Testis (tissue), 3 donors: ENCODE measurements around the gene CPM. TPM values are rescaled to one million over a fixed set of nuclear protein-coding genes. Genes with fewer than 3 reads are reported as not detected.
A peak's percentile ranks its signal among the peaks of the same experiment; 100 is the strongest.

Source experiments
- DNase-seq: peaks from one replicate; pipeline ENCODE4 v3.0.0-alpha.2; 2019
- H3K27ac ChIP-seq, 2 donors: fragments of 200-600 bp; sonication (generic); one replicate each; pipeline ENCODE4 v1.5.1; 2019
- H3K27me3 ChIP-seq: fragments of 200-600 bp; sonication (generic); one replicate; pipeline ENCODE4 v1.5.1; 2019
- H3K36me3 ChIP-seq: fragments of 200-600 bp; sonication (generic); one replicate; pipeline ENCODE4 v1.5.1; 2017; ENCODE audit warnings: low read depth; ENCODE audit errors: missing control alignments
- H3K4me1 ChIP-seq: fragments of 200-600 bp; sonication (generic); one replicate; pipeline ENCODE4 v1.5.1; 2019
- H3K4me3 ChIP-seq, 2 donors: fragments of 200-600 bp; sonication (generic); one replicate each; pipeline ENCODE4 v1.5.1; 2017 to 2019
- H3K9me3 ChIP-seq: fragments of 200-600 bp; sonication (generic); one replicate; pipeline ENCODE4 v1.5.1; 2017
- CTCF ChIP-seq, 3 experiments: fragments of 450-650 bp in 2 of 3; fragments of 200-600 bp in 1 of 3; sonication (generic) in 1 of 3; IDR thresholded peaks; one replicate each; pipeline ENCODE4 v1.5.1; 2016 to 2019; ENCODE audit warnings: antibody characterized with exemption in 3 of 3, mild to moderate bottlenecking in 2 of 3, moderate library complexity in 1 of 3
- POLR2A ChIP-seq: fragments of 450-650 bp; IDR thresholded peaks from one replicate; pipeline ENCODE4 v1.6.1; 2017; ENCODE audit warnings: antibody characterized with exemption, mild to moderate bottlenecking, moderate library complexity
- WGBS, 2 donors: methylation state at CpG; one replicate each; pipeline ENCODE4 v1.1.5; 2018; 5-methylcytosine and 5-hydroxymethylcytosine counted together
- intact Hi-C: fragments of 100-400 bp; cut with DNase I; formaldehyde crosslinking; loops from one replicate; pipeline ENCODE4 v1.15.1; 2023; ENCODE audit warnings: low total_unique reads
- polyA plus RNA-seq: library from polyadenylated mRNA; stranded (reverse); fragments of 350-450 nt; fragmentation: Illumina TruSeq; extraction: RNeasy Lipid Tissue Mini Kit (QIAGEN cat#74804); gene quantifications from one replicate; pipeline ENCODE4 v1.2.3, GENCODE V29; 2014; ENCODE audit warnings: low read depth, low replicate concordance; ENCODE audit not compliant: insufficient read depth
- total RNA-seq, 2 donors: library from RNA; depleted of rRNA; stranded (reverse); fragments of >200 nt; gene quantifications; one replicate each; pipeline ENCODE4 v1.2.3, GENCODE V29; 2016

Gene CPM
- total and polyA plus RNA-seq, 3 donors from 2014 or later: 9.3 to 38.0 (median 22.5) TPM

- H3K4me1 ChIP-seq: peaks cover 3% of the 10 kb centered on the region
- no peak overlapping the region for H3K4me3 ChIP-seq
- no peaks in the 10 kb centered on the region for H3K36me3 ChIP-seq
- intact Hi-C loops: no loop called here
- no peak for TF ChIP-seq POLR2A
- H3K9me3 ChIP-seq: no peaks in the 10 kb centered on the region
- no peaks in the 10 kb centered on the region for H3K27me3 ChIP-seq
- no peak for DNase-seq
- H3K27ac ChIP-seq: no peak overlapping the region
These were observed 24.3 kb upstream of the CPM start for GRCh38 chr12:68957273-68957672.

- no peaks in the 10 kb centered on the region for H3K9me3 ChIP-seq
- no peak for DNase-seq
- intact Hi-C loops: no loop called here
- peaks cover 3% of the 10 kb centered on the region for H3K4me1 ChIP-seq
- H3K4me3 ChIP-seq: no peak overlapping the region
- H3K27ac ChIP-seq: no peak overlapping the region
- no peaks in the 10 kb centered on the region for H3K36me3 ChIP-seq
- no peaks in the 10 kb centered on the region for H3K27me3 ChIP-seq
- WGBS, 2 donors: 91 to 95% methylated on average over 4 of the region's 4 CpGs
- TF ChIP-seq CTCF (IDR thresholded peaks at IDR 0.05): no peak
- TF ChIP-seq POLR2A: no peak
These were observed 23.5 kb upstream of the CPM start for GRCh38 chr12:68956466-68956865.

- no peaks in the 10 kb centered on the region for H3K27me3 ChIP-seq
- H3K36me3 ChIP-seq: no peaks in the 10 kb centered on the region
- H3K9me3 ChIP-seq: no peaks in the 10 kb centered on the region
- H3K27ac ChIP-seq: no peak overlapping the region
- WGBS, 2 donors: 93 to 95% methylated on average over 5 to 7 of the region's 7 CpGs
- intact Hi-C loops: no loop called here
- peaks cover 8% of the 10 kb centered on the region for H3K4me1 ChIP-seq
- TF ChIP-seq CTCF (IDR thresholded peaks at IDR 0.05) (no peak), POLR2A (no peak)
- H3K4me3 ChIP-seq: no peak overlapping the region
- DNase-seq: no peak
These were observed 21.8 kb upstream of the CPM start for GRCh38 chr12:68954811-68955210.

GRCh38 chr12:68953536-68953935 lies 20.6 kb upstream of the CPM start:
- no peak overlapping the region for H3K27ac ChIP-seq
- no peaks in the 10 kb centered on the region for H3K27me3 ChIP-seq
- no peak overlapping the region for H3K4me3 ChIP-seq
- no peak for DNase-seq
- WGBS, 2 donors: 59 to 68% methylated on average over 2 of the region's 2 CpGs
- H3K4me1 ChIP-seq: peaks cover 6% of the 10 kb centered on the region
- H3K36me3 ChIP-seq: no peaks in the 10 kb centered on the region
- intact Hi-C loops: no loop called here
- no peaks in the 10 kb centered on the region for H3K9me3 ChIP-seq
- TF ChIP-seq CTCF (IDR thresholded peaks at IDR 0.05): no peak
- TF ChIP-seq POLR2A: no peak

GRCh38 chr12:68951652-68952051 lies 18.7 kb upstream of the CPM start:
- TF ChIP-seq CTCF (IDR thresholded peaks at IDR 0.05) (no peak), POLR2A (no peak)
- Histone ChIP-seq H3K27ac (peak overlapping the region in 1 of 2 donors; percentile 74), H3K27me3 (no peaks in the 10 kb centered on the region), H3K9me3 (no peaks in the 10 kb centered on the region), H3K4me1 (peaks cover 6% of the 10 kb centered on the region), H3K4me3 (no peak overlapping the region), H3K36me3 (no peaks in the 10 kb centered on the region)
- peak; percentile 39 for DNase-seq
- intact Hi-C loops: no loop called here
- 63 to 64% methylated on average over 6 of the region's 6 CpGs for WGBS, 2 donors
